Inflammatory macrophage treated with lipopolysaccharide for 4 hours (primary cell): Measurements from ENCODE around the gene NME2.
"Not testable (repeated sequence)": the region's sequence is repeated elsewhere in the genome, so short reads cannot be mapped to it uniquely, and the experiment has no call there.

Source experiments
- DNase-seq: peaks from one replicate; pipeline ENCODE4 v3.0.0-alpha.2; 2020

The NME2 gene

GRCh38 chr17:51153210-51154072 is 12.8 kb upstream of the NME2 start, which contains the start of gene NME1:
Gene NME1, plus strand, starts transcription at chr17:51153559. Its CDS starts 2,096 bp downstream, at chr17:51155655.
- peak; percentile 100 for DNase-seq

GRCh38 chr17:51154176-51154575 is 12.0 kb upstream of the NME2 start:
- DNase-seq, result no peak

GRCh38 chr17:51155416-51155815 is 10.8 kb upstream of the NME2 start:
- no peak for DNase-seq

GRCh38 chr17:51159604-51160003 is 6.6 kb upstream of the NME2 start:
- no peak for DNase-seq

DNA sequence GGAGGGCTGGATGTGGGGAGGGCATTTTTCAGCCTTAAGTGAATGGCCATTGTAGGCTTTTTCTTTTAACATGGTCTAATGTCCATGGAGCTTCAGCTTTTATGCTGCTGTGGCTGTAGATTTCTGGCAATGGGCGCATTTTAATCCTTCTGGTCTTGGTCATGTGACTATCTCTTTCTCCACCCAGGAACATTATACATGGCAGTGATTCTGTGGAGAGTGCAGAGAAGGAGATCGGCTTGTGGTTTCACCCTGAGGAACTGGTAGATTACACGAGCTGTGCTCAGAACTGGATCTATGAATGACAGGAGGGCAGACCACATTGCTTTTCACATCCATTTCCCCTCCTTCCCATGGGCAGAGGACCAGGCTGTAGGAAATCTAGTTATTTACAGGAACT is 4.7 kb upstream of the NME2 start:
- no peak for DNase-seq

DNA sequence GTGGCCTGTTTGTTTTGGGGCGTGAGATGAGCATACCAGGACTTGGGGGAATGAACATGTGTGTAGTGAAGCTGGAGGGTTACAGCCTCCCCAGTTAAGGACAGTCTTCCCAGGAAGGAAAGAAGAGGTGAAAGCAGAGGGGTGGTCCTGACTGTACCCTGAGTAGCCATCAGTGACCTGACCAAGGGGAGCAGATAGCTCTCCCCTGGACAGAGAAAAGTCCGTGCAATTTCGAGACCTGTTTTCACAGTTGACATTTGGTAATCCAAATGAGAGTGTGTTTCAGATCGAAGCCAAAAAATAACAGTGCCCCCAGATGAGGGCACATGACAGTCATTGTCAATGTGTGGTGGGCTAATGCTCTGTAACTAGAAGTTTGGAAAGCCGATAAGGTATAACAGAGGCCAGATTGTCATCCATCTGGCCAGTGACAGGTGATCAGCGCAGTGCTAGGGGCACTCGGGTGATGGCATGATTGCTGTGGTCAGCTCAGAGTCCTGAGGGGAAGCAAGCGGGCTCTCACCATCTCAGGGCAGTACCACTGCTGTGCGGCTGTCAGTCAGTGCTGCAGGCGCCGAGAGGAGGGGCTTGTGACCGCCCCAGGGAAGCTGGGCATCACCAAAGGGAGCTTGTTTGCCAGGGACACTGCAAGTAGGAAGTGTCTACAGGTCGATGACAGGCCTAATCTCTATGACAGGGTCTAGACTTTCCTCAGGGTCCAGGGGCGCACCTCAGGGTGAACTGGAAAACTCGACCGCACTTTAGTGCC is 1.1 kb upstream of the NME2 start:
- no peak for DNase-seq

GRCh38 chr17:51165680-51166197 is 472 bp upstream of the NME2 start:
- DNase-seq, result no peak

GRCh38 chr17:51166987-51167931 is 1.0 kb downstream of the NME2 start:
- peak; percentile 25 for DNase-seq

DNA sequence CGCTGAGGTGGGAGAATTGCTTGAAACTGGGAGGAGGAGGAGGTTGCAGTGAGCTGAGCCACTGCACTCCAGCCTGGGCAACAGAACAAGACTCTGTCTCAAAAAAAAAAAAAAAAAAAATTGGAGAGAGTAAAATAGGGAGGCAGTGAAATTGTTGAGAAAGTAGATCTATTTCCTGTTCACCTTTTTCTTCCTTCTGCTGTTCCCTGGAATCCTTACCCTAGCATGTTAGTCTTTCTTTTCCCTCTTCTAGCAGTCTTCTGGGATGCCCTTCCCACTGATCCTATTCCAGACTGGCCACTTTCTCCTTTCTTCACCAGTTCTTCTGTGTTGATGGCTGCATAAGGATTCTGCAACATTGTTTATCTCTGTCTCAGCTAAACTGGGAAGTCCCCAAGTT is 3.1 kb downstream of the NME2 start:
- no peak for DNase-seq

DNA sequence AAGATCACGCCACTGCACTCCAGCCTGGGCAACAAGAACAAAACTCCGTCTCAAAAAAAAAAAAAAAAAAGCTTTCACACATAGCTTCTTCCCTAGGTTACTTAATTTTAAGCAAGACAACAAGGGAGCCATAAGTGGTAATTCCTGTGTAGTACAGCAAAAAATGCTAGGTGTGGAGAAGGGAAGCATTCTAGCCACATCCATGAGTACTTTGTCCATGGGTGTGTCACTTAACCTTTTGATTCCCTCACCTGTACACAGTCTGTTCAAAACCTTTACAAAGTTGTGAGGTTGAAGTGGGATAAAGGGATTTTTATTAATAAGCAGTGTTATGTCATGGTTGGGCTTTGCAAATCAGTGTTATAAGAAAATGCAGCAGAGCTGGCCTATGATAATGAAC is 4.5 kb downstream of the NME2 start:
- DNase-seq, result no peak

GRCh38 chr17:51172030-51172429 is 5.8 kb downstream of the NME2 start:
- not testable (repeated sequence) for DNase-seq

DNA sequence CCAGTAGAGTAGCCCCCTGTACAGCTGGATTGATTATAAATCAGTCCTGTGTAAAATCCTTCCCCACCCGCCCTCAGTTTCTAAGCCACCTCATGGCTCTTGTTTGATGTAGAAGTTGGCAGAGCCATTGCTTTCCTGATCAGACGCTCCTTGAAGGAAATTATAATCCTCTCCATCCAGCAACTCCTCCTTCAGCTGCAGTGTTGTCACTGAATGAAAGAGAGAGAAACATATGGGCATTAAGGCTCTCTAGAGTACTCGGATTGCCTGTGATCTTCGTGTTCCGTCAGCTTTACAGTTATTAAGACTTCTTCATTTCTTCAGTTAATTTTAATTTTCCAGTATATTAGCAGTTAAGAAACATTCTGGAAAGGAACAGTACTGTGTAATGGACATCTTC is 14.3 kb downstream of the NME2 start:
- no peak for DNase-seq

GRCh38 chr17:51184124-51184523 is 17.9 kb downstream of the NME2 start:
- DNase-seq, result no peak

DNA sequence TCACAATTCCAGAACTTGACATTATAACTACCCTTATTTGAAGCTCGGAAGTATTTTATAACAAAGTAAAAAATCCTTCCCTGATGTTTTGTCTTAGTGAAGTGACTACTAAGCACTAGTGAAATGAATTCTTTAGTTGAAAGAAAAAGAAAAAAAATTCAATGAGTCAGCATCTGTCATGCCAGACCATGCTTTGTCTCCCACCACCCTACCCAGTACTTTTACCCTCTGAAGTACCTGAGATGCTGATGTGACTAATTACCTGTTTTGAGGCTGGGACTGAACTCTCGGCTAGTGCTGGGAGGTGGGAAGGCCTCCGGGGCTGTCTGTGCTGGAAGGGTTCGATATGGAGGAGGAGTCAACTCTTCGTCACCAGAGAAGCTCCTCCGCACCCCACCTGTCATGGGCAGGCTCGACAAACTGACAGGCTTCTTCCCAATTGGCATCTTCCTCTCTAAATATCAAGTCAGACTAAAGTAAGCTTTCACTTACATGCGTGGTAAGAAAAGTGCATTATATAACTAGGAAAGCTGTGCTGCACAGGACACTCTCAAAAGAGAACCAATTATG is 19.6 kb downstream of the NME2 start:
- DNase-seq, result no peak

DNA sequence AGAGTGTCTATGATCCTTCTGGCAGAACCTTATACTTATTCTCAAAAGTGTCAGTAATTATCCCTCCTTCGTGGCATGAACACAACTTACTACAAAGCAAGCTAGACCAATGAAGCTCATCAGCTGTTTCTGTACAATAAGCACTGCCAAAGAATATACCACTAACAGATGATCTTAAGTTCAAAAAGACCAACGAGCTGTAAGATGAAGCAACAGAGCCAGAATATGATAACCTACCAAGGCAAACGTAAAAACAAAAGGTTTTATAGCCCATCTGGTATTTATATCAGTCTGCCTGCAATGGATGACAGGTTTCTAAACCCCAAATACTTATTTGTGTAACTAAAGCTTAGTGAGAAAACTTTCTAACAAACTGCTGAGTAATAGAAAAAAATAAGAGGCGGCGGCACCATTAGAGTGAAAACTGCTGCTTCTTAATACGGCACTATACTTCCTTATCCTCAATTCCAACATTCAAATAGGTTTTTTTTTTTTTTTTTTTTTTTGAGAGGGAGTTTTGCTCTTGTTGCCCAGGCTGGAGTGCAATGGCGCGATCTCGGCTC is 22.1 kb downstream of the NME2 start:
- DNase-seq, result no peak

DNA sequence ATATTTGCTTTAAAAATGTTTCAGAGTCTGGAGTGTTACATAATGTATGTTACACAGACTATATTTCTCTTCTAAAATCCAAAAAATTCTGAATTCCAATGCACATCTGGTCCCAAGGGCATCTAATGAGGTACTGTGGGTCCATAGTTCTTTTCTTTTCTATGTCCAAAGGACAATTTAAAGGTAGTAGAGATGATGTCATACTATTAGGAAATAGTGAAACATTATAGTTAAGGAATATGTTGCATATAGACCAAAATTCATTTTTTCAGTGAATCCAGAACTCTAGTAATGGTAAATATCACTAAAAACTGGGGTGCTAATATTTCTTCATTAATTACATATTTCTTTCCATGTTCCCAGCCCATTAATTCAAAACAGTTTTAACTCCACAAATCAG is 23.0 kb downstream of the NME2 start:
- no peak for DNase-seq

DNA sequence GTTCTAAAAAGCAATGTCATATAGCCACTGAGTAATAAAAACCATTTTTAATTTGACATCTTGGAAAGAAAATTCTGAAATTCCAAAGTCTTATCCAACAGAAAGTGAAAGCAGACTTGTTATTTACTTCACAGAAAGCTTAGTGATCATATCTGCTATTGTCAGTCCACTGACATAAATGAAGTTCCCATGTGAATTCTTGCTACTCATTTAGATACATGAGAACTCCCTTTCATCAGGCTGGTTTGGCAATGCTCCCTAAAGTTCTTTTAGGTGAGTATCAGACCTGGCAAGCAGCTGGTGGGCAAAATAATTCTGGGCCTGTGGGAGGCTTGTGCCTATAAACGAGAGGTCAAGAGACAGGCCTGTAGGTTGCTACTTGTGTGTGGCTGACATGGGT is 23.4 kb downstream of the NME2 start:
- peak; percentile 6 for DNase-seq

GRCh38 chr17:51191895-51192294 is 25.7 kb downstream of the NME2 start:
- DNase-seq, result no peak

DNA sequence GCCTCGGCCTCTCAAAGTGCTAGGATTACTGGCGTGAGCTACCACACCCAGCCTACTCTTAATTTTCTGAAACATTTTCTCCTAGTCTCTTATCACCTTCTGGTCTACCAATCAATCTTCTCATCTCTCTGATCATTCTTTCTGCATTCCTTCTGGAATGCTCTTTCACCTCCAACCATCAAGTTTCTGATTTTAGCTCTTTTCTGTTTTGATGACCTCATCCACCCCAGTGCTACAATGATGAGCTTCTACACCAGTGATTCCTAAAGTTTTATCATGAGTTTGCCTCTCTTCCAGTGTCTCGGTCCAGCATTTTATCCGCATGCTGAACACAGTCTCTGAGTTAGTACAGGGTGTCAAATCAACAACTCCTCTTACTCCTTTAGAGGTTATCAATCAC is 31.5 kb downstream of the NME2 start:
- DNase-seq, result no peak

DNA sequence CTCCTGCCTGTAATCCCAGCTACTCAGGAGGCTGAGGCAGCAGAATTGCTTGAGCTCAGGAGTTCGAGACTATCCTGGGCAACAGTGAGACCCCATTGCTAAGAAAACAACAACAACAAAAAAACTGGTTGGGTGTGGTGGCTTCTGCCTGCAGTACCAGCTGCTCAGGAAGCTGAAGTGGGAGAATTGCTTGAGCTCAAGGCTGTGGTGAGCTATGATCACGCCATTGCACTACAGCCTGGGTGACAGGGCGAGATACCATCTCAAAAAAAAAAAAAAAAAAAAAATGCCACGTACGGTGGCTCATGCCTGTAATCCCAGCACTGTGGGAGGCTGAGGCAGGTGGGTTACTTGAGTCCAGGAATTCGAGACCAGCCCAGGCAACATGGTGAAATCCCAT is 34.1 kb downstream of the NME2 start:
- no peak for DNase-seq

- no peak for DNase-seq
Measured at GRCh38 chr17:51200846-51201245, 34.6 kb downstream of the NME2 start.

- DNase-seq, result no peak
Measured at GRCh38 chr17:51203838-51204237, 37.6 kb downstream of the NME2 start.
